Measurements from ENCODE around the gene CREBBP.

GRCh38 chr16:3798838-3799237, 81.7 kb downstream of the CREBBP start:
- no peak for TF ChIP-seq HDGF (IDR thresholded peaks at IDR 0.05; ENCODE audit: borderline replicate concordance)
- TF ChIP-seq L3MBTL2 (conservative IDR thresholded peaks at IDR 0.05), result no peak
- TF ChIP-seq FOXA1 (IDR thresholded peaks at IDR 0.05), result no peak
- no peak for TF ChIP-seq PKNOX1 (IDR thresholded peaks at IDR 0.05)
- no peak for TF ChIP-seq FOXM1 (IDR thresholded peaks at IDR 0.05; ENCODE audit: borderline replicate concordance)
